Progenitor cell of endocrine pancreas (in vitro differentiated cells): ENCODE data around the gene BICC1. TPM values are rescaled to one million over a fixed set of nuclear protein-coding genes. Genes with fewer than 3 reads are reported as not detected.

Experiments
- DNase-seq: peaks from one replicate; pipeline ENCODE4 v3.0.0; 2021; ENCODE audit warnings: low spot score; ENCODE audit not compliant: unreplicated experiment
- H3K27ac Mint-ChIP-seq: 2 replicates; pipeline ENCODE4 v1.8.0; 2021; ENCODE audit warnings: mild to moderate bottlenecking, moderate library complexity, mixed read lengths
- H3K27me3 Mint-ChIP-seq: 2 replicates; pipeline ENCODE4 v1.8.0; 2021; ENCODE audit warnings: mixed read lengths
- H3K36me3 Mint-ChIP-seq: 2 replicates; pipeline ENCODE4 v1.8.0; 2022; ENCODE audit warnings: mixed read lengths; ENCODE audit not compliant: insufficient read depth
- H3K4me1 Mint-ChIP-seq: 2 replicates; pipeline ENCODE4 v1.8.0; 2021; ENCODE audit warnings: low read depth, mixed read lengths
- H3K4me3 Mint-ChIP-seq: 2 replicates; pipeline ENCODE4 v1.8.0; 2021; ENCODE audit warnings: low read depth, mild to moderate bottlenecking, moderate library complexity, mixed read lengths
- H3K9me3 Mint-ChIP-seq: 2 replicates; pipeline ENCODE4 v1.8.0; 2021; ENCODE audit warnings: low read depth, mixed read lengths
- CTCF ChIP-seq: fragments of 200-600 bp; sonication (generic); IDR thresholded peaks from one replicate; pipeline ENCODE4 v1.5.0; 2021; ENCODE audit warnings: antibody characterized with exemption, mild to moderate bottlenecking; ENCODE audit not compliant: unreplicated experiment
- total RNA-seq: library from RNA; stranded (reverse); gene quantifications from 2 replicates; pipeline ENCODE4 v1.2.1, GENCODE V29; 2021

The BICC1 gene
- total RNA-seq, 1 donor from 2014 or later: 4.9 TPM

GRCh38 chr10:58641708-58642107, 129.0 kb downstream of the BICC1 start:
- no peak overlapping the region for H3K4me3 Mint-ChIP-seq
- TF ChIP-seq CTCF: no peak

GRCh38 chr10:58642283-58642682, 129.6 kb downstream of the BICC1 start:
- H3K36me3 Mint-ChIP-seq: no peaks in the 10 kb centered on the region
- H3K27me3 Mint-ChIP-seq: no peaks in the 10 kb centered on the region
- H3K4me3 Mint-ChIP-seq: no peak overlapping the region
- no peak overlapping the region for H3K27ac Mint-ChIP-seq
- no peaks in the 10 kb centered on the region for H3K9me3 Mint-ChIP-seq
- peaks cover 3% of the 10 kb centered on the region for H3K4me1 Mint-ChIP-seq
- no peak for TF ChIP-seq CTCF
- DNase-seq: no peak

More at GRCh38 chr10:58641708-58642107, 129.0 kb downstream of the BICC1 start:
- no peak overlapping the region for H3K27ac Mint-ChIP-seq
- H3K9me3 Mint-ChIP-seq: no peaks in the 10 kb centered on the region
- DNase-seq: no peak
- H3K27me3 Mint-ChIP-seq: no peaks in the 10 kb centered on the region
- peaks cover 3% of the 10 kb centered on the region for H3K4me1 Mint-ChIP-seq
- no peaks in the 10 kb centered on the region for H3K36me3 Mint-ChIP-seq

GRCh38 chr10:58642916-58643428, 130.3 kb downstream of the BICC1 start:
- DNase-seq: no peak
- Mint-ChIP-seq H3K27me3 (no peaks in the 10 kb centered on the region), H3K4me1 (peaks cover 3% of the 10 kb centered on the region), H3K27ac (no peak overlapping the region), H3K36me3 (no peaks in the 10 kb centered on the region), H3K4me3 (no peak overlapping the region), H3K9me3 (no peaks in the 10 kb centered on the region)
- TF ChIP-seq CTCF: no peak

- TF ChIP-seq CTCF: no peak
- DNase-seq: no peak
- H3K4me1 Mint-ChIP-seq: peaks cover 3% of the 10 kb centered on the region
- H3K36me3 Mint-ChIP-seq: no peaks in the 10 kb centered on the region
- H3K27me3 Mint-ChIP-seq: no peaks in the 10 kb centered on the region
- no peaks in the 10 kb centered on the region for H3K9me3 Mint-ChIP-seq
- H3K27ac Mint-ChIP-seq: no peak overlapping the region
- H3K4me3 Mint-ChIP-seq: no peak overlapping the region
Observed at GRCh38 chr10:58644311-58644710, 131.6 kb downstream of the BICC1 start.

GRCh38 chr10:58645416-58646146, 132.9 kb downstream of the BICC1 start:
- Mint-ChIP-seq H3K27ac (no peak overlapping the region), H3K27me3 (no peaks in the 10 kb centered on the region), H3K9me3 (no peaks in the 10 kb centered on the region), H3K36me3 (no peaks in the 10 kb centered on the region), H3K4me3 (no peak overlapping the region), H3K4me1 (peaks cover 3% of the 10 kb centered on the region)
- no peak for TF ChIP-seq CTCF
- no peak for DNase-seq
